A673 (cell line): ENCODE results near the gene FUBP1.

Source experiments
- EZH2 ChIP-seq: fragments of 200-600 bp; sonication (generic); IDR thresholded peaks from 2 replicates; pipeline ENCODE4 v1.6.1; 2017; ENCODE audit warnings: borderline replicate concordance, low read depth, mild to moderate bottlenecking, mixed read lengths, antibody characterized with exemption, low read length; ENCODE audit not compliant: poor library complexity, severe bottlenecking
- TF ChIP-seq, protein P1 (sequence below): fragments of 300-800, 200-600 bp; sonication (generic); conservative IDR thresholded peaks from 2 replicates; pipeline ENCODE4 v1.5.1; 2017; ENCODE audit warnings: low read depth, mild to moderate bottlenecking, antibody characterized with exemption, low read length, moderate library complexity, mixed read lengths

DNA sequence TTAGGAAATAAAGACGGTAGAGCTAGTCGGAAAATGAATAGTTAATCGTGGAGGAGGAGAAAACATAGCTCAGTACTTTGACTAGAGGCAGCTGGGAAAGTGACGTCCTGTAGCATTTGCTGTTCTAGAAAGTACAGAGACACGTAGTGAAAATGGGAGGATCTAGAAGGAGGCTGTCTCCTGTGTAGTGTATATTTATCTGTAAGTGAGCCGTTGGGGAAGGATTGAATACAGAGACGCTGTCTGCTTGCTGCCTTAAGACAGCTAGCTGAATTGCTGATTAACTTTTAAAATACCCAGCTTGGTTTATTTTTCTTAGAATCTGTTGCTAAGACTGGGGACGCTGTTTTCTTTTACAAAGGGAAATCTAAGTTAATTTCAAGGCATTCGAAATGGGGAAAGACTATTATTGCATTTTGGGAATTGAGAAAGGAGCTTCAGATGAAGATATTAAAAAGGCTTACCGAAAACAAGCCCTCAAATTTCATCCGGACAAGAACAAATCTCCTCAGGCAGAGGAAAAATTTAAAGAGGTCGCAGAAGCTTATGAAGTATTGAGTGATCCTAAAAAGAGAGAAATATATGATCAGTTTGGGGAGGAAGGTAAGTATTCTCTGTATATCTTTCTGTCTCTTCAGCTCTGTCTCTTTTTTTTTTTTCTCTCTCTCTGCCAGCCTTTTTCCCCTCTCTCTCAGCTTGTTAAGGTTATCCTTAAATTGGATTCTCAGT is 26.0 kb upstream of the FUBP1 start, which contains the start of gene DNAJB4:
- TF ChIP-seq, protein P1, sequence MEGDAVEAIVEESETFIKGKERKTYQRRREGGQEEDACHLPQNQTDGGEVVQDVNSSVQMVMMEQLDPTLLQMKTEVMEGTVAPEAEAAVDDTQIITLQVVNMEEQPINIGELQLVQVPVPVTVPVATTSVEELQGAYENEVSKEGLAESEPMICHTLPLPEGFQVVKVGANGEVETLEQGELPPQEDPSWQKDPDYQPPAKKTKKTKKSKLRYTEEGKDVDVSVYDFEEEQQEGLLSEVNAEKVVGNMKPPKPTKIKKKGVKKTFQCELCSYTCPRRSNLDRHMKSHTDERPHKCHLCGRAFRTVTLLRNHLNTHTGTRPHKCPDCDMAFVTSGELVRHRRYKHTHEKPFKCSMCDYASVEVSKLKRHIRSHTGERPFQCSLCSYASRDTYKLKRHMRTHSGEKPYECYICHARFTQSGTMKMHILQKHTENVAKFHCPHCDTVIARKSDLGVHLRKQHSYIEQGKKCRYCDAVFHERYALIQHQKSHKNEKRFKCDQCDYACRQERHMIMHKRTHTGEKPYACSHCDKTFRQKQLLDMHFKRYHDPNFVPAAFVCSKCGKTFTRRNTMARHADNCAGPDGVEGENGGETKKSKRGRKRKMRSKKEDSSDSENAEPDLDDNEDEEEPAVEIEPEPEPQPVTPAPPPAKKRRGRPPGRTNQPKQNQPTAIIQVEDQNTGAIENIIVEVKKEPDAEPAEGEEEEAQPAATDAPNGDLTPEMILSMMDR: no peak
- TF ChIP-seq EZH2: no peak
